Ovary (tissue), 9 donors: ENCODE data around the gene ARF6. TPM values are rescaled to one million over a fixed set of nuclear protein-coding genes. Genes with fewer than 3 reads are reported as not detected.

Experiments used
- DNase-seq, 5 donors: peaks; one replicate each; pipeline ENCODE4 v3.0.0-alpha.2; 2019 to 2020
- H3K27ac ChIP-seq, 2 donors: fragments of 200-600 bp; one replicate each; pipeline versions ENCODE4 v1.5.1 to v1.8.0; 2019 to 2022
- H3K27me3 ChIP-seq: fragments of 200-600 bp; one replicate; pipeline ENCODE4 v1.8.0; 2022
- H3K36me3 ChIP-seq: fragments of 200-600 bp; sonication (generic); one replicate; pipeline ENCODE4 v1.5.1; 2019
- H3K4me1 ChIP-seq: one replicate; pipeline ENCODE4 v1.8.1; 2013; ENCODE audit warnings: mild to moderate bottlenecking, moderate library complexity; ENCODE audit not compliant: insufficient read depth
- H3K4me3 ChIP-seq: fragments of 200-600 bp; sonication (generic); one replicate; pipeline ENCODE4 v1.5.1; 2017
- H3K9me3 ChIP-seq, 2 donors: fragments of 200-600 bp in 1 of 2; sonication (generic) in 1 of 2; one replicate each; pipeline versions ENCODE4 v1.5.1 to v1.8.1; 2013 to 2019; ENCODE audit warnings: mild to moderate bottlenecking in 1 of 2, moderate library complexity in 1 of 2
- CTCF ChIP-seq, 3 donors: fragments of 450-650 bp in 2 of 3; fragments of 200-600 bp in 1 of 3; IDR thresholded peaks; one replicate each; pipeline versions ENCODE4 v1.5.1 to v1.8.0; 2016 to 2022; ENCODE audit warnings: antibody characterized with exemption in 3 of 3, mild to moderate bottlenecking in 1 of 3
- EP300 ChIP-seq: sonication (generic); formaldehyde crosslinking; IDR thresholded peaks from one replicate; pipeline ENCODE4 v1.6.1; 2017; ENCODE audit warnings: antibody characterized with exemption
- POLR2A ChIP-seq: fragments of 450-650 bp; IDR thresholded peaks from one replicate; pipeline ENCODE4 v1.6.1; 2017; ENCODE audit warnings: antibody characterized with exemption, mild to moderate bottlenecking, moderate library complexity
- WGBS, 3 donors: extraction: QIAGEN DNeasy Blood & Tissue Kit in 1 of 3; methylation state at CpG; one replicate each; pipeline versions ENCODE4 v1.1.5 to v1.1.7; 2013 to 2017; 5-methylcytosine and 5-hydroxymethylcytosine counted together
- intact Hi-C, 4 donors: fragments of 100-400 bp; cut with DNase I; formaldehyde crosslinking; loops; one replicate each; pipeline versions ENCODE4 v1.11.0 to v1.15.1; 2022 to 2023
- polyA plus RNA-seq, 2 donors: library from polyadenylated mRNA; stranded (reverse); fragments of 200-250 nt in 1 of 2; fragments of 350-450 nt in 1 of 2; fragmentation: Illumina TruSeq in 1 of 2; extraction: RNeasy Lipid Tissue Mini Kit (QIAGEN cat#74804) in 1 of 2; gene quantifications; one replicate each; pipeline ENCODE4 v1.2.3, GENCODE V29; 2013 to 2014
- total RNA-seq, 7 donors: library from RNA; depleted of rRNA in 2 of 7; stranded (reverse); fragments of >200 nt in 2 of 7; fragmentation: NEBNext Ultra II Directional in 3 of 7; extraction: Animal tissue kit (Norgen Biotek cat#: 25700) in 3 of 7; gene quantifications; one replicate each; pipeline versions ENCODE4 v1.1.0 to v1.2.4, GENCODE V29; 2016 to 2023
- donor health status: DM: no; HTN: no; CAD: no; lungs with moderate emphysema.
- donor health status: DM: no; HTN: no; CAD: no.
- donor health status: Bipolar disorder and iron deficiency.
- donor health status: DM: yes; HTN: yes; CAD: no.
- donor health status: DM: no; HTN: no; CAD: no.
- donor health status: DM: yes; HTN: yes; CAD: no.

Gene ARF6
- total and polyA plus RNA-seq, 9 donors, result 19.8 to 39.7 (median 34.1) TPM

DNA sequence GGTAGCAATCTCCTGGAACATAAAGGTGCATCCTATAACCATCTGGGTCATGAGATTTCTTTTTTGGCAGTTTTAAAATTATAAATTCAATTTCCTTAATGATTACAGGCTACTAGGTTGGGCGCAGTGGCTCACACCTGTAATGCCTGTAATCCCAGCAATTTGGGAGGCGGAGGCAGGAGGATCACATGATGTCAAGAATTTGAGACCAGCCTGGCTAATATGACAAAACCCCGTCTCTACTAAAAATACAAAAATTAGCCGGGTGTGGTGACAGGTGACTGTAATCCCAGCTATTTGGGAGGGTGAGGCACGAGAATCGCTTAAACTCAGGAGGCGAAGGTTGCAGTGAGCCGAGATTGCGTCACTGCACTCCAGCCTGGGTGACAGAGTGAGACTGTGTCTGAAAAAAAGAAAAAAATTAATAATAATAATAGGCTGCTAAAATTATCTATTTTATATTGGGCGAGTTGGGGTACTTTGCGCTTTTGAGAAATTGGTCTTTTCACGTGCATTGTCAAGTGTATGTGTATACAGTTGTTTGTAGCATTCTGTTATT is 17.2 kb upstream of the ARF6 start:
- 83 to 86% (median 84%) methylated on average over 12 of the region's 12 CpGs for WGBS, 3 donors
- Histone ChIP-seq H3K27me3 (no peaks in the 10 kb centered on the region), H3K4me1 (no peaks in the 10 kb centered on the region), H3K27ac (no peak overlapping the region), H3K36me3 (no peaks in the 10 kb centered on the region), H3K9me3 (no peaks in the 10 kb centered on the region), H3K4me3 (no peak overlapping the region)
- no peak for DNase-seq
- TF ChIP-seq EP300 (no peak), POLR2A (no peak), CTCF (IDR thresholded peaks at IDR 0.05) (no peak)
- intact Hi-C loops, result no loop called here

GRCh38 chr14:49876563-49877127 is 16.2 kb upstream of the ARF6 start:
- H3K9me3 ChIP-seq, result no peaks in the 10 kb centered on the region
- WGBS, 3 donors, result 52 to 57% (median 53%) methylated on average over 4 of the region's 4 CpGs
- TF ChIP-seq CTCF (IDR thresholded peaks at IDR 0.05) (no peak), EP300 (no peak), POLR2A (no peak)

DNA sequence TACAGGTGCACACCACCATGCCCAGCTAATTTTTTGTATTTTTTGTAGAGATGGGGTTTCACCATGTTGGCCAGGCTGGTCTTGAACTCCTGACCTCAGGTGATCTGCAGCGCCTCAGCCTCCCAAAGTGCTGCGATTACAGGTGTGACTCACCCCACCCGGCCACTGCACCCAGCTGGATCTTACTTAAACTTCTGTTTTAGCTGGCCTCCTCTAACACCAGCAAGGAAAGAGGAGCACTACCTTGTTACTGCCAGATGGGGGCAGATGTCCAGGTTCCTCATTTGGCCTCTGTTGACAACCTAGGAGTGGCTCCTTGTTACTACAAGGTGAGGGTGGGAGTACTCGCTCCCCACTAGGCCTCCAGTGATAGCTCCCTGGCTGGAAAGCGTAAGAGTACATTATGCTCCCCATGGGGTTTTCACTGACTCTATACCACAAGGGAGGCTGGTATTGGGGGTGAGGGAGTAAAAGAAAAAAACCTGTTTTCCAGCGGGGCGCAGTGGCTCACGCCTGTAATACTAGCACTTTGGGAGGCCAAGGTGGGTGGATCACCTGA is 13.2 kb upstream of the ARF6 start:
- no peaks in the 10 kb centered on the region for H3K27me3 ChIP-seq
- peak in 1 of 5 donors; percentile 34 for DNase-seq
- H3K4me1 ChIP-seq, result peaks cover 5% of the 10 kb centered on the region
- H3K9me3 ChIP-seq, result no peaks in the 10 kb centered on the region
- H3K27ac ChIP-seq, result no peak overlapping the region
- H3K4me3 ChIP-seq, result no peak overlapping the region
- intact Hi-C loops, result loop anchor here in 1 of 4 donors (10.0 kb wide), 1 partner anchor 225 kb away; no protein-coding TSS in a partner anchor
- WGBS, 3 donors, result 69 to 72% (median 69%) methylated on average over 8 of the region's 8 CpGs
- TF ChIP-seq POLR2A (no peak), CTCF (IDR thresholded peaks at IDR 0.05) (peak in 2 of 3 donors; percentile 16 to 33)
- H3K36me3 ChIP-seq, result no peaks in the 10 kb centered on the region

More at GRCh38 chr14:49876563-49877127, 16.2 kb upstream of the ARF6 start:
- no peaks in the 10 kb centered on the region for H3K27me3 ChIP-seq
- intact Hi-C loops, result no loop called here
- H3K4me3 ChIP-seq, result no peak overlapping the region
- no peaks in the 10 kb centered on the region for H3K4me1 ChIP-seq
- DNase-seq, result no peak
- no peak overlapping the region for H3K27ac ChIP-seq
- no peaks in the 10 kb centered on the region for H3K36me3 ChIP-seq

- TF ChIP-seq CTCF (IDR thresholded peaks at IDR 0.05) (no peak), EP300 (no peak), POLR2A (no peak)
- H3K9me3 ChIP-seq, result no peaks in the 10 kb centered on the region
- no peak overlapping the region for H3K4me3 ChIP-seq
- WGBS, 3 donors, result 46 to 49% (median 47%) methylated on average over 9 of the region's 9 CpGs
- peaks cover 5% of the 10 kb centered on the region for H3K4me1 ChIP-seq
- no peak for DNase-seq
- H3K27ac ChIP-seq, result no peak overlapping the region
- H3K27me3 ChIP-seq, result no peaks in the 10 kb centered on the region
- intact Hi-C loops, result loop anchor here in 1 of 4 donors (10.0 kb wide), 1 partner anchor 224 kb away; no protein-coding TSS in a partner anchor
- no peaks in the 10 kb centered on the region for H3K36me3 ChIP-seq
Measured at GRCh38 chr14:49880267-49881064, 12.4 kb upstream of the ARF6 start.
